ENCODE results near the gene RGS9.

DNA sequence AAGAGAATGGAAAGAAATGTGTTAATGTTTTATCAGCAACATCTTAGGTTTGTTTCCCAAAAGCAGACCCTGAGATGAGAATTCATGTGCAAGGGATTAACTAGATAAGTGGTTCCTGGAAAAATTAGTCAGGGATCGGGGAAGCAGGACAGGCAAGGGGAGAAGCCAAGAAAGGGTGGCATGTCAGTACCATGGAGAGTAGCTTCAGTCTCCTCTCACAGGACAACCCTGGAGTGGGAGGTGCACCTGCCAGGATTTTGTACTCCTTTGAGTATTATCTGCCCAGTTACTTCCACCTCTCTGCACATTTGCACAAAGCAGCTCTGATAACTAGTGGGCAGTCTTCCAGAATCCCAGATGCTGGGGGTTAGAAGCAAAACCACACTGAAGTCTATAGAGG lies 117.0 kb downstream of the RGS9 start:
- TF ChIP-seq, protein P1, sequence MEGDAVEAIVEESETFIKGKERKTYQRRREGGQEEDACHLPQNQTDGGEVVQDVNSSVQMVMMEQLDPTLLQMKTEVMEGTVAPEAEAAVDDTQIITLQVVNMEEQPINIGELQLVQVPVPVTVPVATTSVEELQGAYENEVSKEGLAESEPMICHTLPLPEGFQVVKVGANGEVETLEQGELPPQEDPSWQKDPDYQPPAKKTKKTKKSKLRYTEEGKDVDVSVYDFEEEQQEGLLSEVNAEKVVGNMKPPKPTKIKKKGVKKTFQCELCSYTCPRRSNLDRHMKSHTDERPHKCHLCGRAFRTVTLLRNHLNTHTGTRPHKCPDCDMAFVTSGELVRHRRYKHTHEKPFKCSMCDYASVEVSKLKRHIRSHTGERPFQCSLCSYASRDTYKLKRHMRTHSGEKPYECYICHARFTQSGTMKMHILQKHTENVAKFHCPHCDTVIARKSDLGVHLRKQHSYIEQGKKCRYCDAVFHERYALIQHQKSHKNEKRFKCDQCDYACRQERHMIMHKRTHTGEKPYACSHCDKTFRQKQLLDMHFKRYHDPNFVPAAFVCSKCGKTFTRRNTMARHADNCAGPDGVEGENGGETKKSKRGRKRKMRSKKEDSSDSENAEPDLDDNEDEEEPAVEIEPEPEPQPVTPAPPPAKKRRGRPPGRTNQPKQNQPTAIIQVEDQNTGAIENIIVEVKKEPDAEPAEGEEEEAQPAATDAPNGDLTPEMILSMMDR (IDR thresholded peaks at IDR 0.05 in 2 of 3, conservative IDR thresholded peaks at IDR 0.05 in 1 of 3; ENCODE audit: borderline replicate concordance in 1 of 3, insufficient read depth in 1 of 3, low read depth in 2 of 3, low read length in 2 of 3), result no peak
- no peak for TF ChIP-seq ZNF274 (IDR thresholded peaks at IDR 0.05; ENCODE audit: low read depth, low read length)
- no peak for TF ChIP-seq POLR2AphosphoS5 (IDR thresholded peaks at IDR 0.05; ENCODE audit: low read depth, low read length)
- TF ChIP-seq POLR2A (IDR thresholded peaks at IDR 0.05; ENCODE audit: borderline replicate concordance, extremely low read depth, insufficient read depth, insufficient read length), result no peak
